Natural killer cell treated with Interleukin-12 subunit alpha and Interleukin-12 subunit beta and Interleukin-15 and Interleukin-18, amount 100 ng/mL, for 72 hours (primary cell): ENCODE measurements around the gene AGBL4. TPM values are rescaled to one million over a fixed set of nuclear protein-coding genes. Genes with fewer than 3 reads are reported as not detected.

Source experiments
- ATAC-seq, 2 donors: fragments of 150-1000 bp; cut with Tn5 transposase in 1 of 2; sonication (Bioruptor Pico), chemical (Tn5 transposase) in 1 of 2; 2 replicates each; pipeline ENCODE4 v1.10.0; 2021
- DNase-seq: peaks from one replicate; pipeline ENCODE4 v3.0.0; 2022; ENCODE audit warnings: low spot score
- H3K27ac Mint-ChIP-seq, 2 donors: 1 replicate in 1 of 2; 2 replicates in 1 of 2; pipeline ENCODE4 v1.8.0; 2022; ENCODE audit warnings: mixed read lengths in 2 of 2, mild to moderate bottlenecking in 1 of 2, moderate library complexity in 1 of 2
- H3K27me3 Mint-ChIP-seq, 2 donors: 1 replicate in 1 of 2; 2 replicates in 1 of 2; pipeline ENCODE4 v1.8.0; 2022; ENCODE audit warnings: mixed read lengths in 2 of 2
- H3K36me3 Mint-ChIP-seq: one replicate; pipeline ENCODE4 v1.8.0; 2022; ENCODE audit warnings: mixed read lengths
- H3K4me1 Mint-ChIP-seq, 2 donors: 1 replicate in 1 of 2; 2 replicates in 1 of 2; pipeline ENCODE4 v1.8.0; 2022; ENCODE audit warnings: low read depth in 2 of 2, mixed read lengths in 2 of 2, mild to moderate bottlenecking in 1 of 2
- H3K4me3 Mint-ChIP-seq: one replicate; pipeline ENCODE4 v1.8.0; 2022; ENCODE audit warnings: mixed read lengths
- H3K9me3 Mint-ChIP-seq: 2 replicates; pipeline ENCODE4 v1.8.0; 2022; ENCODE audit warnings: mixed read lengths
- total RNA-seq, 2 donors: library from RNA; stranded (reverse); gene quantifications; one replicate each; pipeline ENCODE4 v1.2.3, GENCODE V29; 2022

Gene AGBL4
- total RNA-seq, 2 donors from 2014 or later: 0.19 TPM; not detected in 1

GRCh38 chr1:48652334-48652733 is 1371.4 kb downstream of the AGBL4 start:
- no peak for DNase-seq
- H3K4me1 Mint-ChIP-seq: no peaks in the 10 kb centered on the region
- no peak for ATAC-seq

GRCh38 chr1:48649880-48650279 is 1373.9 kb downstream of the AGBL4 start:
- Mint-ChIP-seq H3K9me3 (no peaks in the 10 kb centered on the region), H3K27me3 (peaks cover 17 to 20% of the 10 kb centered on the region in 2 donors), H3K4me1 (no peaks in the 10 kb centered on the region), H3K36me3 (no peaks in the 10 kb centered on the region), H3K27ac (no peak overlapping the region), H3K4me3 (no peak overlapping the region)
- DNase-seq: no peak
- ATAC-seq: peak in 1 of 2 donors; percentile 36

More at GRCh38 chr1:48652334-48652733, 1371.4 kb downstream of the AGBL4 start:
- Mint-ChIP-seq H3K27ac (no peak overlapping the region), H3K4me3 (no peak overlapping the region), H3K27me3 (peaks cover 17 to 20% of the 10 kb centered on the region in 2 donors), H3K9me3 (no peaks in the 10 kb centered on the region), H3K36me3 (no peaks in the 10 kb centered on the region)

- Mint-ChIP-seq H3K27ac (no peak overlapping the region), H3K4me1 (no peaks in the 10 kb centered on the region), H3K9me3 (no peaks in the 10 kb centered on the region), H3K4me3 (no peak overlapping the region), H3K36me3 (no peaks in the 10 kb centered on the region), H3K27me3 (peaks cover 0 to 16% of the 10 kb centered on the region in 2 donors)
- ATAC-seq (no peak), DNase-seq (no peak)
Observed at GRCh38 chr1:48645883-48646282, 1377.9 kb downstream of the AGBL4 start.

GRCh38 chr1:48644905-48645605 is 1378.7 kb downstream of the AGBL4 start:
- Mint-ChIP-seq H3K4me3 (no peak overlapping the region), H3K36me3 (no peaks in the 10 kb centered on the region), H3K4me1 (no peaks in the 10 kb centered on the region), H3K27me3 (peaks cover 0 to 18% of the 10 kb centered on the region in 2 donors), H3K27ac (no peak overlapping the region), H3K9me3 (no peaks in the 10 kb centered on the region)
- DNase-seq: no peak
- ATAC-seq: no peak

- peaks cover 0 to 16% of the 10 kb centered on the region in 2 donors for H3K27me3 Mint-ChIP-seq
- H3K4me3 Mint-ChIP-seq: no peak overlapping the region
- no peak overlapping the region for H3K27ac Mint-ChIP-seq
- no peaks in the 10 kb centered on the region for H3K4me1 Mint-ChIP-seq
- ATAC-seq (no peak), DNase-seq (no peak)
- H3K9me3 Mint-ChIP-seq: no peaks in the 10 kb centered on the region
- no peaks in the 10 kb centered on the region for H3K36me3 Mint-ChIP-seq
Observed at GRCh38 chr1:48644190-48644900, 1379.4 kb downstream of the AGBL4 start.

GRCh38 chr1:48643193-48643592 is 1380.6 kb downstream of the AGBL4 start:
- Mint-ChIP-seq H3K27me3 (peaks cover 3 to 15% of the 10 kb centered on the region in 2 donors), H3K4me1 (no peaks in the 10 kb centered on the region), H3K4me3 (no peak overlapping the region), H3K36me3 (no peaks in the 10 kb centered on the region), H3K27ac (no peak overlapping the region), H3K9me3 (no peaks in the 10 kb centered on the region)
- ATAC-seq: no peak
- no peak for DNase-seq

- DNase-seq: no peak
- H3K36me3 Mint-ChIP-seq: no peaks in the 10 kb centered on the region
- no peak overlapping the region for H3K4me3 Mint-ChIP-seq
- ATAC-seq: no peak
- no peaks in the 10 kb centered on the region for H3K9me3 Mint-ChIP-seq
- peaks cover 9 to 11% of the 10 kb centered on the region in 2 donors for H3K27me3 Mint-ChIP-seq
- H3K4me1 Mint-ChIP-seq: no peaks in the 10 kb centered on the region
- no peak overlapping the region for H3K27ac Mint-ChIP-seq
Observed at GRCh38 chr1:48640836-48641492, 1382.8 kb downstream of the AGBL4 start.

- no peak overlapping the region for H3K27ac Mint-ChIP-seq
- DNase-seq (no peak), ATAC-seq (no peak)
- no peaks in the 10 kb centered on the region for H3K4me1 Mint-ChIP-seq
- no peak overlapping the region for H3K4me3 Mint-ChIP-seq
- H3K36me3 Mint-ChIP-seq: no peaks in the 10 kb centered on the region
- no peaks in the 10 kb centered on the region for H3K9me3 Mint-ChIP-seq
- H3K27me3 Mint-ChIP-seq: peaks cover 29 to 30% of the 10 kb centered on the region in 2 donors
Observed at GRCh38 chr1:48629867-48630266, 1393.9 kb downstream of the AGBL4 start.

GRCh38 chr1:48627486-48627885 is 1396.3 kb downstream of the AGBL4 start:
- H3K4me3 Mint-ChIP-seq: no peak overlapping the region
- no peak for DNase-seq
- no peak overlapping the region for H3K27ac Mint-ChIP-seq
- H3K27me3 Mint-ChIP-seq: peaks cover 35 to 38% of the 10 kb centered on the region in 2 donors
- no peak for ATAC-seq
- no peaks in the 10 kb centered on the region for H3K36me3 Mint-ChIP-seq
- H3K9me3 Mint-ChIP-seq: no peaks in the 10 kb centered on the region
- no peaks in the 10 kb centered on the region for H3K4me1 Mint-ChIP-seq

- peaks cover 4 to 15% of the 10 kb centered on the region in 2 donors for H3K4me1 Mint-ChIP-seq
- H3K4me3 Mint-ChIP-seq: no peak overlapping the region
- DNase-seq: no peak
- ATAC-seq: no peak
- H3K27me3 Mint-ChIP-seq: peaks cover 19 to 22% of the 10 kb centered on the region in 2 donors
- no peaks in the 10 kb centered on the region for H3K36me3 Mint-ChIP-seq
- H3K9me3 Mint-ChIP-seq: no peaks in the 10 kb centered on the region
- no peak overlapping the region for H3K27ac Mint-ChIP-seq
Observed at GRCh38 chr1:48619539-48619938, 1404.2 kb downstream of the AGBL4 start.

- Mint-ChIP-seq H3K27ac (peak overlapping the region in 1 of 2 donors; percentile 64), H3K4me3 (no peak overlapping the region), H3K9me3 (no peaks in the 10 kb centered on the region), H3K27me3 (peaks cover 8 to 11% of the 10 kb centered on the region in 2 donors), H3K4me1 (peaks cover 4 to 15% of the 10 kb centered on the region in 2 donors), H3K36me3 (no peaks in the 10 kb centered on the region)
- peak in 1 of 2 donors; percentile 88 for ATAC-seq
- no peak for DNase-seq
Observed at GRCh38 chr1:48617252-48617651, 1406.5 kb downstream of the AGBL4 start.

GRCh38 chr1:48616710-48617109 is 1407.0 kb downstream of the AGBL4 start:
- no peaks in the 10 kb centered on the region for H3K9me3 Mint-ChIP-seq
- DNase-seq (no peak), ATAC-seq (peak in 1 of 2 donors; percentile 60)
- H3K27me3 Mint-ChIP-seq: peaks cover 7 to 8% of the 10 kb centered on the region in 2 donors
- H3K4me3 Mint-ChIP-seq: no peak overlapping the region
- no peaks in the 10 kb centered on the region for H3K36me3 Mint-ChIP-seq
- peak overlapping the region in 1 of 2 donors; percentile 64 for H3K27ac Mint-ChIP-seq
- H3K4me1 Mint-ChIP-seq: peaks cover 4 to 15% of the 10 kb centered on the region in 2 donors

- DNase-seq (no peak), ATAC-seq (no peak)
- Mint-ChIP-seq H3K4me1 (peaks cover 3 to 5% of the 10 kb centered on the region in 2 donors), H3K36me3 (no peaks in the 10 kb centered on the region), H3K27ac (no peak overlapping the region), H3K27me3 (peaks cover 13 to 27% of the 10 kb centered on the region in 2 donors), H3K4me3 (no peak overlapping the region), H3K9me3 (no peaks in the 10 kb centered on the region)
Observed at GRCh38 chr1:48611841-48612240, 1411.9 kb downstream of the AGBL4 start.
